Measurements from ENCODE around the gene ABHD12. TPM values are rescaled to one million over a fixed set of nuclear protein-coding genes. Genes with fewer than 3 reads are reported as not detected.

The ABHD12 gene
- total RNA-seq, 1 donor from 2014 or later = 25.0 TPM

GRCh38 chr20:25280574-25281535 lies 109.8 kb downstream of the ABHD12 start:
- DNase-seq (ENCODE audit: low spot score) (peak; percentile 33), ATAC-seq (no peak)

GRCh38 chr20:25280051-25280573 lies 110.5 kb downstream of the ABHD12 start:
- peak; percentile 63 for ATAC-seq
- peak; percentile 52 for DNase-seq (ENCODE audit: low spot score)

GRCh38 chr20:25279403-25279802 lies 111.2 kb downstream of the ABHD12 start:
- no peak for ATAC-seq
- peak; percentile 12 for DNase-seq (ENCODE audit: low spot score)

GRCh38 chr20:25278636-25279361 lies 111.8 kb downstream of the ABHD12 start:
- DNase-seq (ENCODE audit: low spot score) (peak; percentile 40), ATAC-seq (no peak)

GRCh38 chr20:25277941-25278521 lies 112.6 kb downstream of the ABHD12 start:
- DNase-seq (ENCODE audit: low spot score) (peak; percentile 34), ATAC-seq (peak; percentile 8)

GRCh38 chr20:25277051-25277801 lies 113.4 kb downstream of the ABHD12 start:
- peak; percentile 37 for DNase-seq (ENCODE audit: low spot score)
- no peak for ATAC-seq

GRCh38 chr20:25276533-25277050 lies 114.0 kb downstream of the ABHD12 start:
- DNase-seq (ENCODE audit: low spot score) (peak; percentile 35), ATAC-seq (no peak)

- DNase-seq (ENCODE audit: low spot score) = peak; percentile 30
- ATAC-seq = no peak
Measured at GRCh38 chr20:25275813-25276532, 114.7 kb downstream of the ABHD12 start.

GRCh38 chr20:25274891-25275812 lies 115.5 kb downstream of the ABHD12 start:
- ATAC-seq = no peak
- peak; percentile 38 for DNase-seq (ENCODE audit: low spot score)

GRCh38 chr20:25274481-25274880 lies 116.2 kb downstream of the ABHD12 start:
- DNase-seq (ENCODE audit: low spot score) = peak; percentile 40
- no peak for ATAC-seq

GRCh38 chr20:25273541-25274358 lies 116.9 kb downstream of the ABHD12 start:
- no peak for ATAC-seq
- peak; percentile 18 for DNase-seq (ENCODE audit: low spot score)

GRCh38 chr20:25273046-25273445 lies 117.6 kb downstream of the ABHD12 start:
- DNase-seq (ENCODE audit: low spot score) = peak; percentile 18
- no peak for ATAC-seq

- peak; percentile 24 for DNase-seq (ENCODE audit: low spot score)
- no peak for ATAC-seq
Measured at GRCh38 chr20:25272223-25273000, 118.2 kb downstream of the ABHD12 start.

- ATAC-seq (no peak), DNase-seq (ENCODE audit: low spot score) (no peak)
Measured at GRCh38 chr20:25271486-25272222, 119.0 kb downstream of the ABHD12 start.

GRCh38 chr20:25270829-25271251 lies 119.8 kb downstream of the ABHD12 start:
- no peak for ATAC-seq
- peak; percentile 23 for DNase-seq (ENCODE audit: low spot score)

- no peak for DNase-seq (ENCODE audit: low spot score)
- no peak for ATAC-seq
Measured at GRCh38 chr20:25269833-25270170, 120.8 kb downstream of the ABHD12 start.

All from left lobe of liver (tissue), 2 donors.